Bone marrow (tissue), 2 donors: ENCODE results near the gene XYLT1.

Experiments used
- DNase-seq, 2 donors: peaks; one replicate each; lab custom pipeline; 2025; lab: John Stamatoyannopoulos, UW

The XYLT1 gene

DNA sequence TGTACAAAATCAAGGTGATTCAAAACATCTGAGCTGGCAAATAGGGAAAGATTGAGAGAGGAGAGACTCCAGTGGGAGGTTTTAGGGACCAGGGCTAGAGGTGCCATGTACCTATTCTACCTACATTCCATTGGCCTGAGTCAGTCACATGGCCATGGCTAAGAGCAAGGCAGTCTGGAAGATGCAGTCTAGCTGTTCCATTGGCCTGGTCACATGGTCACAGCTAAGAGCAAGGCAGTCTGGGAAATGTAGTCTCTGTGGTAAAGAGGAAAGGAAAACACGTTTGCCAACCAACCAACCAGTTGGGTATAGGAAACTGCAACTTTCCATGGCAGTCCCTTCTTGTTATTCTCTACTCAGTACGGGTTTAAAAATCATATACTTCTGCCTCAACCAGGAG lies 369.1 kb downstream of the XYLT1 start:
- DNase-seq, result no peak

GRCh38 chr16:17098685-17099084 lies 372.1 kb downstream of the XYLT1 start:
- no peak for DNase-seq

DNA sequence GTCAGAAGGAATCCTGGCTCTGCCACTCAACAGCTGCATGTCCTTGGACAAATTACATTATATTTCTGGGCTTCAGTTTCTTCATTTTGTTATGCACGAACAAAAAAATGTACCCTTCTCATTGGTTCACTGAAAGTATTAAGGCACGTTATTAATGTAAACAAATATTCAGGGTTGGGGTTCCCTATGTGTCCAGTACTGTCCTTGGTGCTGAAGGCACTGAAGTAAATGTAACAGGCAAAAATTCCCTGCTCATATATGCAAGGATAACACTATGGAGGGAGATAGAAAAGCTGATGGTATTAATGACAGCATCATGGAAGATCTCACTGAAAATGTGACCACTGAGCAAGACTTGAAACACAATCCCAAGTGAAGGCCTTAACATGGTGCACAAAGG lies 386.6 kb downstream of the XYLT1 start:
- DNase-seq, result no peak

DNA sequence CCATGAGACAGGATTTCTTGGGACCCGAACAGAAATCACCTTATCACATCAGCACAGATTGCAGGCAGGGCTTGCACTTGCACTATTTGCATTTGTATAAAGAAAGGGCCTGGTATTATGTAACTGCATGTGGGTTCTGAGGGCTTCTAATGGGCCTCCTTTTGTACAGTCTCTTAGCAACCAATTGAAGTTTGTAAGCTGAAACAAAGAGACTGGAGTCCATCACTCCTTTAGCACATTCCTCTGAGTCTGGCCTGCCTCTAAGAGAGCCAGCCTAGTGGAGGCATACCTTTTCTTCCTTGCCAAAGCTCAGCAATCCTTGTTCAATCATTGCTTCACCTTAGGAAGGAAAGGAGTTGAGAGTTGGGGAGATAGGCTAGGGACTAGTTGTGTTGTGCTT lies 387.1 kb downstream of the XYLT1 start:
- no peak for DNase-seq

DNA sequence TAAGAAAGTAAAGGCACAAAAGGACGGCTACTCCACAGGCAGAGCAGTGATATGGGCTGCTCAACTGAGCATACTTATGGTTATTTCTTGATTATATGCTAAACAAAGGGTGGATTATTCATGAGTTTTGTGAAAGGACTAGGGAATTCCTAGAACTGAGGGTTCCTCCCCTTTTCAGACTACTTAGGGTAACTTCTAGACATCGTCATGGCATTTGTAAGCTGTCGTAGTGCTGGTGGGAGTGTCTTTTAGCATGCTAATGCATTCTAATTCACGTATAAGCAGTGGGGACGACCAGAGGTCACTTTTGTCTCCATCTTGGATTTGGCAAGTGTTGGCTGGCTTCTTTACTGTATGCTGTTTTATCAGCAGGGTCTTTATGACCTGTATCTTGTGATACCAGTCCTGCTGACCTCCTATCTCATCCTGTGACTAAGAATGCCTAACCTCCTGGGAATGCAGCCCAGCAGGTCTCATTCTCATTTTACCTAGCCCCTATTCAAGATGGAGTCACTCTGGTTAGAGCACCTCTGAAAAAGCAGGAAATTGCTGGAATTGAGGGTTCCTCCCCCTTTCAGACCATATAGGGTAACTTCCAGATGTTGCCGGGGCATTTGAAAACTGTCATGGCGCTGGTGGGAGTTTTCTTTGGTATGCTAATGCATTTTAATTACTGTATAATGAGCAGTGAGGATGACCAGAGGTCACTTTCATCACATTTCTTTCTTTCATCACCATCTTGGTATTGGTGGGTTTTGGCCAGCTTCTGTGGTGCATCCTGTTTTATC lies 388.5 kb downstream of the XYLT1 start:
- DNase-seq, result no peak

DNA sequence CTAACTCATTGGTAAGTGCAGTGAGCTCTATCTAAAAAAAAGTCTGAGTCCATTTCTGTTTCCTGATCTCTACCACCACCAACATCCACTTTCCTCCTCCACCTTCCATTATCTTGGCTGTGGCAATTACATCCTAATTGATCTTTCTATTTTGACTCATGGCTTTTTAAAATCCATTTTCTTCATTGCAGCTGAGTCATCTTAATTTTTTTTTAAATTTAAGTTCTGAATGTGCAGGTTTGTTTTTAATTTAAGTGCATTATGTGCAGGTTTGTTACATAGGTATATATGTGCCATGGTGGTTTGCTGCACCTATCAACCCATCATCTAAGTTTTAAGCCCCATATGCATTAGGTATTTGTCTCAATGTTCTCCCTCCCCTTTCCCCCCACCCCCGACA lies 390.7 kb downstream of the XYLT1 start:
- no peak for DNase-seq

- DNase-seq, result no peak
Observed at GRCh38 chr16:17078931-17079631, 391.7 kb downstream of the XYLT1 start.

- no peak for DNase-seq
Observed at GRCh38 chr16:17076818-17077498, 393.8 kb downstream of the XYLT1 start.

- DNase-seq, result no peak
Observed at GRCh38 chr16:17076092-17076754, 394.5 kb downstream of the XYLT1 start.

DNA sequence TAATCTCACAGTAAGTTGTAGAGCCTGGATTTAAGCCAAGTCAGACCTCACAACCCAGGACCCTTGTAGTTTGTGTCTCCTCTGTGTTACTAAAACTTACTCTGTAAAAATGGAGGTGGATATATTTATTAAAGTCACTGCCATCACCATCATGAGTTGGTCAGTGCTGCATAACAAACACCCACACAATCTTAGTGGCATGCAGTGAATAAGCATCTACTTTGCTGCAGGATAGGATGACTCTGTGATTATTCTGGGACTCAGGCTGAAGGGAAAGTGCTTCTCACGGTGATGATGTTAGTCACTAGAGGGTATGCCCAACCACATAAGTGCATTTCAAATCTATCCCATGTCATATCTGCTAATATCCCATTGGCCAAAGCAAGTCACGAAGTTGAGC lies 398.7 kb downstream of the XYLT1 start:
- DNase-seq, result no peak

- peak in 1 of 2 donors; percentile 39 for DNase-seq
Observed at GRCh38 chr16:17070882-17071592, 399.7 kb downstream of the XYLT1 start.

DNA sequence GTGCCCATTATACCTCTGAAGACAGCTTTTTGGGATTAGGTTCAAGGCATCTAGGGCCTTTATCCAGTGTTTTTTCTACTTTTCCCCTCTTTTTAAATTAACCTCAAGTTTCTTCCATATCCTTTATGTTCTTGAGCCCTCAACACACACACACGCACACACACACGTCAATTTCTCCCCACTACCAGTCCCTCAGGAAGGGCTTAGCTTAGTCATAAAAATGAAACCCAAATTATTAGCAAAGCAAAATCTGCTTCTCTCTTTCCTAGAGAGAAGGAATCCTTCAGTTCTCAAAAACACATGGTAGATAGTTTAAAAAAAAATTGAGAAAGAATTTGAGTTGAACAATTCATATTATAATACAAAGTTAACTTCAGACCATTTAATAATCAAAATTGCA lies 401.1 kb downstream of the XYLT1 start:
- DNase-seq, result no peak

DNA sequence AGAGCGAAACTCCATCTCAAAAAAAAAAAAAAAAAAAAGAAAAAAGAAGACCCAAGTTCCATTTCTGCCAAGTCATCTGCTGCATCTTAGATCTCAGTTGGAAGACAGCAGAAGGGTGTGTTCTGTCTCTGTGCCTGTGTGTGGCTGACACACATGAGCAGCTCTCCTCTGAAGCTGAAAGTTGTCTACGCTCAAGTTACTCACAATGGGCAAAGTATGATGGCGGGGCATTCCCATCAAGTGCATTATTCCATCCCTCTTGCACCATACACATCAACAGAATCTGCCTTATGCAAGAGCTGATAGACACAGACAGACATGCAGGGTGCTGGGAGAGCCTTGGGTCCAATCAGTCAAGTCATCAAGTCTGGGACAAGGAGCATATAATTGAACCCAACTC lies 402.2 kb downstream of the XYLT1 start:
- no peak for DNase-seq

DNA sequence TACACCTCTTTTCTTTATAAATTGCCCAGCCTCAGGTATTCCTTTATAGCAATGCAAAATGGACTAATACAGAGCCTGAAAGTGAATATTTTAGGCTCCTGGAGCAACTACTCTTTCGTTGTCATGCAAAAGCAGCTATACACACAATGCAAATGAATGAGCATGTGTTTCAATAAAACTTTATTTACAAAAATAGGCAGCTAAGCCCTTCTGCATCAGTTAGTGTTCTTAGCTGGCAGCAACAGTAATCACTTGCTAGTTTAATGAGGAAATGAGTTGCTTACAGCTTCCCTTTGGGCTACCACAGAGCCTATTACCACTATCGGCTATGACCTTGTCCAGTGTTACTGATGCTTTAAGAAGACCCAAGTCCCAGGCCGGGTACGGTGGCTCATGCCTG lies 402.9 kb downstream of the XYLT1 start:
- DNase-seq, result no peak

DNA sequence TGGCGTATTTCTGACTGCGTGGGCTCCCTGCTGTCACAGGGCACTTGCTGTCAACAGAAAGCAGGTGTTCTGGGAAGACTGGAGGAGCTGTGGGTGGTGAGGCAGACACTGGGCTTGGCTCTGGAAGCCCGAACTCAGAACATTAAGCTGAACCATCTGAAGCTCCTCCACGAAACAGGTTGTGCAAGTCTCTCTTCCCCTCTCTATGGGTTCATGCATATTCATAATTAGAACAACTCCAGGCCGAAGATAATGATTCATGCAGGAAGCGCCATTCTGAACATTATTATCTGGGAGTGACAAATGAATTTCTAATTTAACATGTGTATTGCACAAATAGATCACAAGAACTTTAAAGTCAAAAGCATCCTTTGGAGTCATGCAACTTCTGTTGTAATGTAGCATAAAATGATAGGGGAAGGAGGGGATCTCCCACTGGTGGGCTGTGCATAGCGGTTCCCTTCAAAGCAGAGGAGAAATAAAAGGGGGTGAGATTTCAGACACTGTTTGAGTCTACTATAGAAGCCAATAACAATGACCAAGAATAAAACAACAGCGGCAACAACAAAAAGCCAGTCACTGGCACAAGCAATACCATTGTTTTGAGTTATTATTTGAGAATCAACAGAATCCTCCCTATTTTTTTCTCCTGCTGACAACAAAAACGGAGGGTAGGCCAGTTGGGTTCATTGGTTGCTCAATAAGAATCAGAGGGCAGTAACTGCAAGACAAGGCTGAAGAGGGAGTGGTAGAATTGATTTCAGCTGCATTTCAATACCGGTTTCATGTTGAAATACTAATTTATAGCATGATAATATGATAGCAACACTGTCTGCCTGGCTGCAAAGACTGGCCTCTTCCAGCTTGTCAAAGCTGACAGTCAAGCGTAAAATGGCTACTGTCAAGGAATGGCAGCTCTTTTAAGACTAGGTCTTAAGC lies 407.3 kb downstream of the XYLT1 start:
- no peak for DNase-seq

DNA sequence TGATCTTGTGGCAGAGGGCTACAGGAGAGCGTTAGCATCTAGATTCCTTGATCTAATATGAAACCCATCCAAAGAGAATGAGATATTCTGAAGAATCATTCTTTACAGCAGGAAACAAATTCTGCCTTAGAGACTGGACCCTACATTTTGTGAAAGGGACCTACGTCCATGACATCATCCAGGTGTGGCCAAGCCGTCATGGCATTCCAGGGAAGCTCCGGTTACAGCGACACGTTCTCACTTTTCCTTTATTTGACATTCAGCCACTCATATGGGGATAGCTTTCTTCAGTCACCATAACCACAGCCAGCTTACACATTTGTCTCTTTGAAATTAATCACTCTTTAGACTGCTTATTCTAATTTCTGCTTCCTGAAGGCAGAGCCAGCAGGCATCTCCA lies 408.1 kb downstream of the XYLT1 start:
- no peak for DNase-seq

DNA sequence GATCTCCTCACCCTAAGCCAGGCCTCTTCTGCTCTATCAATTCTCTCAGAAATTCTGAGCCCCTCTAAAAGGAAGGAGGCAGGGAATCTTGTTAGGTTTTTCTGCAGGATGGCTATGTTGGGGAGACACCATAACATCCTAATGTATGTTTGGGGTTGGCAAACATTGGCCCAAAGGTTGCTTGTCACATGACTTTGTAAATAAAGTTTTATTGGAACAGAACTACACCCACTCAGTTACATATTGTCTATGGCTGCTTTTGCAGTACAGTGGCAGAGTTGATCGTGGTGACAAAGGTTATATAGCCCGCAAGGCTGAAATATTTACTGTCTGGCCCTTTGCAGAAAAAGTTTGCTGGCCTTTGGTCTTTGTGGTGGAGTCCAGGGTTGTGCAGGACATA lies 409.4 kb downstream of the XYLT1 start:
- no peak for DNase-seq

- DNase-seq, result no peak
Observed at GRCh38 chr16:17058471-17058870, 412.3 kb downstream of the XYLT1 start.

GRCh38 chr16:17056666-17057065 lies 414.1 kb downstream of the XYLT1 start:
- DNase-seq, result no peak

- DNase-seq, result no peak
Observed at GRCh38 chr16:17053536-17054160, 417.1 kb downstream of the XYLT1 start.
